Psoas muscle (tissue), 8 donors: ENCODE results near the gene ANKRD42. TPM values are rescaled to one million over a fixed set of nuclear protein-coding genes. Genes with fewer than 3 reads are reported as not detected.

Experiments
- ATAC-seq, 4 donors: fragments of 200-7000 bp; cut with Tn5 transposase; one replicate each; pipeline ENCODE4 v1.9.1; 2020; ENCODE audit warnings: moderate library complexity in 3 of 4, mild to moderate bottlenecking in 2 of 4
- DNase-seq, 2 donors: peaks; one replicate each; pipeline ENCODE4 v3.0.0-alpha.2; 2020
- H3K27ac ChIP-seq: fragments of 200-600 bp; one replicate; pipeline ENCODE4 v1.8.0; 2022
- H3K27me3 ChIP-seq, 3 donors: fragments of 200-600 bp in 1 of 3; one replicate each; pipeline versions ENCODE4 v1.6.1 to v1.8.0; 2013 to 2022; ENCODE audit warnings: low read length in 2 of 3, mild to moderate bottlenecking in 2 of 3, moderate library complexity in 1 of 3; ENCODE audit not compliant: insufficient read depth in 3 of 3
- H3K36me3 ChIP-seq, 2 donors: fragments of 200-600 bp in 1 of 2; one replicate each; pipeline versions ENCODE4 v1.6.1 to v1.8.0; 2013 to 2022; ENCODE audit warnings: low read depth in 1 of 2, mild to moderate bottlenecking in 1 of 2, moderate library complexity in 1 of 2; ENCODE audit not compliant: insufficient read depth in 1 of 2
- H3K4me1 ChIP-seq: fragments of 200-600 bp; one replicate; pipeline ENCODE4 v1.8.0; 2022
- H3K4me3 ChIP-seq: fragments of 200-600 bp; one replicate; pipeline ENCODE4 v1.8.0; 2022; ENCODE audit warnings: mild to moderate bottlenecking
- H3K9me3 ChIP-seq: fragments of 200-600 bp; one replicate; pipeline ENCODE4 v1.8.0; 2022
- WGBS, 3 donors: extraction: QIAGEN DNeasy Blood & Tissue Kit; methylation state at CpG; one replicate each; pipeline versions ENCODE4 v1.1.6 to v1.1.7; 2013; 5-methylcytosine and 5-hydroxymethylcytosine counted together
- intact Hi-C, 2 donors: fragments of 100-400 bp; cut with DNase I; formaldehyde crosslinking; loops; one replicate each; pipeline versions ENCODE4 v1.11.0 to v1.14.2; 2022
- polyA plus RNA-seq, 3 donors: library from polyadenylated mRNA; stranded (reverse); fragments of 200-250 nt; gene quantifications; one replicate each; pipeline ENCODE4 v1.2.3, GENCODE V29; 2013
- total RNA-seq, 4 donors: library from RNA; stranded (reverse); fragmentation: NEBNext Ultra II Directional in 2 of 4; extraction: Animal tissue kit (Norgen Biotek cat#: 25700) in 2 of 4; gene quantifications; one replicate each; pipeline versions ENCODE4 v1.2.1 to v1.2.4, GENCODE V29; 2021 to 2023
- TF ChIP-seq, protein P1 (sequence below): fragments of 200-600 bp; IDR thresholded peaks from one replicate; pipeline ENCODE4 v1.8.0; 2022; ENCODE audit warnings: antibody characterized with exemption
- donor health status: healthy with polysubstance abuse.
- donor health status: DM: no; HTN: no; CAD: no; lungs with moderate emphysema.
- donor health status: Bipolar disorder and iron deficiency.
- donor health status: healthy.
- donor health status: DM: yes; HTN: yes; CAD: no.
- donor health status: DM: no; HTN: no; CAD: no.
- donor health status: DM: no; HTN: no; CAD: no.
- donor health status: DM: yes; HTN: yes; CAD: no.

ANKRD42 gene
- total and polyA plus RNA-seq, 7 donors, result 1.6 to 9.1 (median 3.7) TPM

DNA sequence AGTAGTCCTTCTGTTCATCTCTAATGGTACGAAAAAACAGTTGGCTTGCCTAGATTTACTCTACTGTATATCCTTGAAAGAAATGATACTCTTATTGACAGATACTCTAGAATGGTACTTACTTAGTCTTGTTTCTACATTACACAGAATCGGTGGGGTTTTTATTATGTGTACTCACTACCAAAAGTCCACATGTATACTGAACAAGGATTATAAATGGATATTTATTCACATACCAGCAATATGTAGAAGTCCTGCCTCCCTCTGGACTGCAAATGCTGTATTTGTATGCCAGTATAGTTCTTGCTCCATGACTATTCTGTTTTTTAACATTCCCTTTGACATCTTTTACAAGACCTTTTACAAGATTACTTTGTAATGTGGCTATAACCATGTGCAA is 22.6 kb upstream of the ANKRD42 start:
- DNase-seq, result no peak
- Histone ChIP-seq H3K4me3 (peak overlapping the region; percentile 50), H3K36me3 (peaks cover 7 to 97% of the 10 kb centered on the region in 2 donors), H3K27ac (no peak overlapping the region), H3K4me1 (peaks cover 56% of the 10 kb centered on the region), H3K27me3 (no peaks in the 10 kb centered on the region), H3K9me3 (no peaks in the 10 kb centered on the region)
- WGBS, 3 donors, result 57 to 73% (median 65%) methylated on average over 2 of the region's 2 CpGs
- intact Hi-C loops, result no loop called here
- ATAC-seq, result no peak
- TF ChIP-seq, protein P1, sequence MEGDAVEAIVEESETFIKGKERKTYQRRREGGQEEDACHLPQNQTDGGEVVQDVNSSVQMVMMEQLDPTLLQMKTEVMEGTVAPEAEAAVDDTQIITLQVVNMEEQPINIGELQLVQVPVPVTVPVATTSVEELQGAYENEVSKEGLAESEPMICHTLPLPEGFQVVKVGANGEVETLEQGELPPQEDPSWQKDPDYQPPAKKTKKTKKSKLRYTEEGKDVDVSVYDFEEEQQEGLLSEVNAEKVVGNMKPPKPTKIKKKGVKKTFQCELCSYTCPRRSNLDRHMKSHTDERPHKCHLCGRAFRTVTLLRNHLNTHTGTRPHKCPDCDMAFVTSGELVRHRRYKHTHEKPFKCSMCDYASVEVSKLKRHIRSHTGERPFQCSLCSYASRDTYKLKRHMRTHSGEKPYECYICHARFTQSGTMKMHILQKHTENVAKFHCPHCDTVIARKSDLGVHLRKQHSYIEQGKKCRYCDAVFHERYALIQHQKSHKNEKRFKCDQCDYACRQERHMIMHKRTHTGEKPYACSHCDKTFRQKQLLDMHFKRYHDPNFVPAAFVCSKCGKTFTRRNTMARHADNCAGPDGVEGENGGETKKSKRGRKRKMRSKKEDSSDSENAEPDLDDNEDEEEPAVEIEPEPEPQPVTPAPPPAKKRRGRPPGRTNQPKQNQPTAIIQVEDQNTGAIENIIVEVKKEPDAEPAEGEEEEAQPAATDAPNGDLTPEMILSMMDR, result no peak

DNA sequence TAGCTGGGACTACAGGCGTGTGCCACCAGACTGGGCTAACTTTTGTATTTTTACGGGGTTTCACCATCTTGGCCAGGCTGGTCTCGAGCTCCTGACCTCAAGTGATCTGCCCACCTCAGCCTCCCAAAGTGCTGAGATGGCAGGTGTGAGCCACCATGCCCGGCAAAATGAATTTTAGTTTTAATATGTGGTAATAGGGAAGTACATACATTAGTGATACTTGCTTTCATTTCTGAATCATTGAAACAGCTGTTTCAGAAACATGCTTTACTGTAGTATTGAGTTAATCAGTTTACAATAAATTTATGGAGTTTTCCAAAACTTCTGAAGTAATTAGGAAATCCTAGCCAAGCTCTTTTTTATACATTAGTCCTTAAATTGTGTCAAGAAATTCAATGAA is 21.0 kb upstream of the ANKRD42 start:
- DNase-seq (no peak), ATAC-seq (no peak)
- Histone ChIP-seq H3K36me3 (peaks cover 7 to 97% of the 10 kb centered on the region in 2 donors), H3K9me3 (no peaks in the 10 kb centered on the region), H3K4me3 (peak overlapping the region; percentile 50), H3K27me3 (no peaks in the 10 kb centered on the region), H3K27ac (no peak overlapping the region), H3K4me1 (peaks cover 57% of the 10 kb centered on the region)
- intact Hi-C loops, result no loop called here
- TF ChIP-seq, protein P1, result no peak
- 90 to 95% (median 92%) methylated on average over 4 of the region's 4 CpGs for WGBS, 3 donors

DNA sequence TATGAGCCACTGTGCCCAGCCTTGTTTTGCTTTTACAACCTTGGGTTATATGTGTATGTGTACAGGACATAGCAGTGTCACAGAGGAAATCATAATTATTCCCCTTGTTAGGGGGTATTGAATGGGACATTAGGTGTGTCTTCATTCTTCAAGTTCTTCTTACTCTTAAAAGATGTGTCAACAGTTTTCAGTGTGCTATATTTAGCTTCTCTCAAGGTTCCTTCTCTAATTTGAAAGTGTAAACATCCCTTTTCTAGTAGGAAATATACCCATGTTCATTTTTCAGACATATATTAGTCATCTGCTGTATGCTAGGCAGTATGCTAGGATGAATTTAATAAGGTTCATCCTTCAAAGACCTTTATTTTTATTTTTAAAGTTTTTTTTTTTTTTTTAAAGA is 19.5 kb upstream of the ANKRD42 start:
- intact Hi-C loops, result no loop called here
- H3K4me3 ChIP-seq, result no peak overlapping the region
- peaks cover 2 to 97% of the 10 kb centered on the region in 2 donors for H3K36me3 ChIP-seq
- TF ChIP-seq, protein P1, result no peak
- H3K4me1 ChIP-seq, result peaks cover 57% of the 10 kb centered on the region
- DNase-seq (no peak), ATAC-seq (peak in 3 of 4 donors; percentile 17 to 52 (median 48))
- no peak overlapping the region for H3K27ac ChIP-seq
- H3K27me3 ChIP-seq, result no peaks in the 10 kb centered on the region
- no peaks in the 10 kb centered on the region for H3K9me3 ChIP-seq

DNA sequence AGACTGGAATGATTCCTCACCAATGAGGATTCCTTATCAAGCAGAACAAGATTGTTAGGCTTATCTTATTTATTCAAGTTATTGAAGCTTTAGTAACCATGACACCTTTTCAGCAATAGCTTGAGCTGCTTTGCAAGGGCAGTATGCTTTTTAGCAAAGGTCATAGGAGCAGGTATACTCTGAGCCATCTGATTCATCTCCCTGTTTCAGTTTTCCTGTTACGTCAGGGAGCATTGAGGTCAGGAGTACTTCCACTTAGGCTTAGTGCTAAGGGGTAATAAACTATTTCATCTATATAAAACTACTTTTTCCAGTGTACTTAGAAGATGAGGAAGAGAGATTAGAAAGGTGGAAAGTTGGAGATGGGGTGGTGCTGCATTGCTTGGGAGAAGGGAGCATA is 17.7 kb upstream of the ANKRD42 start:
- no peaks in the 10 kb centered on the region for H3K9me3 ChIP-seq
- ATAC-seq, result peak in 2 of 4 donors; percentile 33 to 53
- TF ChIP-seq, protein P1, result no peak
- peaks cover 42% of the 10 kb centered on the region for H3K4me1 ChIP-seq
- 76 to 98% (median 85%) methylated on average over 1 of the region's 1 CpG for WGBS, 3 donors
- H3K36me3 ChIP-seq, result peaks cover 5 to 97% of the 10 kb centered on the region in 2 donors
- no peak overlapping the region for H3K27ac ChIP-seq
- intact Hi-C loops, result no loop called here
- no peak for DNase-seq
- H3K4me3 ChIP-seq, result no peak overlapping the region
- H3K27me3 ChIP-seq, result no peaks in the 10 kb centered on the region

DNA sequence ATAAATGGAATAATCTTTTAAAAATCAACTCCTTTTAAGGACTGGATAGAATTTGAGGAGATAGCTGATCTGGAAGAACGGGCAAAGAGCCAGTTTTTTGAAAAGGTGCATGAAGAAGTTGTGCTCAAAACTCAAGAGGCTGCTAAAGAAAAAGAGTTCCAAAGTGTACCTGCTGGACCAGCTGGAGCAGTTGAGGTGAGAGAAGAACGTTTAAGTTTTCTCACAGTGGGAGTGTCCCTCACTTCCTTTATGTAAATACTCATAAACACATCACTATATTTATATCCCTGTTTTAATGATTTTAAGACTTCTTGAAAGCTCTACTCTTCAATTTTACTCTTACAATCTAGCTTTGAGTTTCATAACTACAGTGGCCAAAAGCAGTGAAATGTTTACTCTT is 11.7 kb upstream of the ANKRD42 start:
- Histone ChIP-seq H3K36me3 (peaks cover 2 to 99% of the 10 kb centered on the region in 2 donors), H3K4me3 (no peak overlapping the region), H3K27ac (no peak overlapping the region), H3K4me1 (no peaks in the 10 kb centered on the region), H3K27me3 (no peaks in the 10 kb centered on the region), H3K9me3 (no peaks in the 10 kb centered on the region)
- 58 to 68% (median 68%) methylated on average over 2 of the region's 2 CpGs for WGBS, 3 donors
- intact Hi-C loops, result no loop called here
- ATAC-seq (no peak), DNase-seq (no peak)
- TF ChIP-seq, protein P1, result no peak
